ENCODE data around the gene RSPH6A.
"Not testable (repeated sequence)": the region's sequence is repeated elsewhere in the genome, so short reads cannot be mapped to it uniquely, and the experiment has no call there.

RSPH6A gene

DNA sequence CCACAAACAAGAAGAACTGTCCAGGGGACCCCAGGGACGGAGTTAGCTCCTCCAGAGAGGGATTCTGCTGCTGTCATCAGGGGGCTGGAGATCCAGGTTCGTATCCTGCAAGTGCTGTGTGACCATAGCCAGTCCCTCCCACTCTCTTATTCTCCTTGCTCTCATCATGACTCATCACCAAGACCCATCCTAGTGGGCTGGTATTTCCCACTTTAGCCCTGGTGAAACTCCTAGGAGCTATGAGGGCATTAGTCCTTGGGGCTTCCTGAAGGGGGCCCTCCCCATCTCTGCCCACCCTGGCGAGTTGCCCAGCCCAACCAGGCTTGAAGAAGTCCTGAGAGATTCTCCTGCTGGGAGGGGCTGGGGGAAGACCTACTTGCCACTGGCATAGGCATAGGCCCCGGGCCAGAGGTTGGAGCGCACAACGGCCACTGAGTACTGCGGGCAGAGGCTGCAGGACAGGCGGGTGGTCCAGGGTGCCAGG lies 15.0 kb downstream of the RSPH6A start:
- DNase-seq (ENCODE audit: low read depth) = no peak

DNA sequence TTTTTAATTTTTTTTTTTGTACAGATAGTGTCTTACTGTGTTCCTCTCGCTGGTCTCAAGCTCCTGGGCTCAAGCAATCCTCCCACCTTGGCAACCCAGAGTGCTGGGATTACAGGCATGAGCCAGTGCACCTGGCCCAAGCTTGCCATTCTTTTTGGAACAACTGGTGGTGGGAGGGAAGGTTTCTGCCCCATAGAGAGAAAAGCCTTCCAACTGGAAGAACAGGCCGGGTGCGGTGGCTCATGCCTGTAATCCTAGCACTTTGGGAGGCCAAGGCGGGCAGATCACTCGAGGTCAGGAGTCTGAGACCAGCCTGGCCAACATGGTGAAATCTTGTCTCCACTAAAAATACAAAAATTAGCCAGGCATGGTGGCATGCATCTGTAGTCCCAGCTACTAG lies 15.6 kb downstream of the RSPH6A start:
- not testable (repeated sequence) for DNase-seq (ENCODE audit: low read depth)

DNA sequence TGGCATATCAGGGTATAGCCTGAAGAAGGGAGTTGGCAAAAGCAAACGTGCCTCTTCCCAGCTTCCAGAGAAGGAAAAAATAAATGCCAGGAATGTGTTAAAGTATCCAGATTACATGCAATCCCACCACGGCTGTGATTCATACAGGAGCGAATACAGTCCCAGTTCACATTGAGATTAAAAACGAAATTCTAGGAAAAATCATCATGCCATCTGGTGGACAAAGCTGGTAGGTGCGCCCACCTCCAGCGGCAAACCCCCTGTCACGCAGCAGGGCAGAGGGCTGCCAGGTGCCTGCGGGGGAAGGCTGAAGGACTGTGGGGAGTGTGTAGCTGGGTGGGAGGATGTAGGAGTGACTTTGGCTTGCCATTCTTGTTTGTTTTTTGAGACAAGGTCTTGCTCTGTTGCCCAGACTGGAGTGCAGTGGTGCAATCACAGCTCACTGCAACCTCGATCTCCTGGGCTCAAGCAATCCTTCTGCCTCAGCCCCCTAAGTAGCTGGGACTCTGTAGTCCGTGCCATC lies 16.1 kb downstream of the RSPH6A start:
- DNase-seq (ENCODE audit: low read depth) = peak; percentile 48

DNA sequence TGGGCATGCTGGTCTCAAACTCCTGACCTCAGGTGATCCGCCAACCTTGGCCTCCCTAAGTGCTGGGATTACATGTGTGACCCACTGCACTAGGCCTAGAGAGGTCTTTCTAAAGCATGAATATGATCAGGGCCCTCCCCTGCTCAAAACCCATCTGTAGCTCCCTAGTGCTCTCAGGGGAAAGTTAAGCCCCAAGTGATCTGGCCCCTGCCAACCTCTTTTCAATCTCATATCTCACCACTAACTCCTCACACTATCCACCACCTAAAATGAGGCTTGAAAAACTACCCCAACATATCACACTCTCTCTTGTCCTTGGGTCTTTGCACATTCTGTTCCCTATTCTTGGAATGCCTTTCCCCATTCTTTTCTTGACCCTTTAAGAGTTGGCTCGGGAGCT lies 20.5 kb downstream of the RSPH6A start:
- DNase-seq (ENCODE audit: low read depth) = no peak

DNA sequence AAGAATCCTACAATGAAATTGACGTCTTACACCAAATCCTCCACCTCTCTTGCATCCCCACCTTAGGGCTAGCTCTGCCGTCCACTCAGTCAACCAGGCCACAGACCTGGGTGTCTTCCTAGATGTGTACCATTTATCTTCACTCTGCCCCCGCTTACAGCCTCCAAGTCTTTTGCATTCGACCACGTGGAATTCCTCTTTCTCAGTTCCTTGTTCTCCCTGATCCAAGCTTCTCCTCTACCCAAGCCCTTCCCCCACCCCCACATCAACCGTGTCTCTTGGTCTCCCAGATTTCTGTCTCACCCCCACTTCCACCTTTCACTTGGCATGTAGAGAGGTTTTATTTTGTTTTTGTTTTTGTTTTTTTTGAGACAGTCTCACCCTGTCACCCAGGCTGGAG lies 21.2 kb downstream of the RSPH6A start:
- DNase-seq (ENCODE audit: low read depth) = no peak

DNA sequence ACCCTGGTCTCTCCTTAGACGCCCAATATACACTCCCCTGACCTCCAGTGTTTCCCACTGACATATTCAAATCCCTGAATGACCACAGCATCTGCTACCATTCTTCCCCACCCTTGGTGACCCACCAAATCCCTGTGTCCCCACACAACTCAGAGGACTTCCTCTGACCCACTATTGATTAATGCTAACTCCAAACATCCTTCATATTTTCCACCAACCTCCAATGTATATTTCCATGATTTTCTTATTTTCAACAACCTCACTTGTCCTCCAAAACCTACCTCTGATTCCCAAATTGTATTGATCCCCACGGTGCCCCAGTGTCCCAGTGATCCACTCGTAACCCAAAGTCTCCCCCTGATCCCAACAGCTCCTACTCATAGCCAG lies 21.9 kb downstream of the RSPH6A start:
- DNase-seq (ENCODE audit: low read depth) = no peak

DNA sequence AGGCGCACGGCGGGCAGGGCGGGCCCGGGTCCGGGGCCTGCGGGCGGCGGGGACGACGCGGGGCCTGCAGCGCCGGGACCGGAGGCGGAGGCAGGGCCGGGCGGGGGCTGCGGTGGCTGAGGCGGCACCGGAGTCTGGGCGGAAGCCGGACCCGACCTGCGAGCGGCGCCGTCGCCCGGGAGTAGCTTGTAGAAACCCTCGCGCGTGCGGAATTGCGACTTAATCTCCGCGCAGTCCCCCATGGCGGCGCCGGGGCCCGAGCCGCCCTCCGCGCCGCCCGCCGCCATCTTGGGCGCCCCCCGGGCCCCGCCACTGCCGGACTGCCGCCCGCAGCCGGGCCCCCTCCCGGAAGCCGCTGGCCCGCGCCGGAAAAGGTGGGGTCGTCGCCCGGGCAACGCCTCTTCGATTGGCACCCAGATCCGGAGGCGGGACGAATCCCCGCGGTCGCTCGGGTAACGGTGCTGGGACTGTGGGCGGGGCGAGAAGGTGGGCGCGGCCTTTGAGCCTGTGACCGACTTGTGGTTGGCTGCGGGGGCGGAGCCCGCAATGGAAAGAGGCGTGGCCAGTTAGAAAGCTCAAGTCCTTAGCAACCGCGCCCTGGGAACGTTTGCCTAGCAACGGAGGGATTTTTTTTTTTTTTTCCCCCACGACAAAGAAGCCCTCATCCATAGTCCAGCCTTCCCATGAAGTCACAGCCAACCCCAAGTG lies 22.5 kb downstream of the RSPH6A start, which contains the start of gene DMWD:
TSS of gene DMWD (minus strand) at position 376 of the 708 bp plus-strand sequence. CDS start at position 287, 89 bp downstream.
- peak; percentile 100 for DNase-seq (ENCODE audit: low read depth)

DNA sequence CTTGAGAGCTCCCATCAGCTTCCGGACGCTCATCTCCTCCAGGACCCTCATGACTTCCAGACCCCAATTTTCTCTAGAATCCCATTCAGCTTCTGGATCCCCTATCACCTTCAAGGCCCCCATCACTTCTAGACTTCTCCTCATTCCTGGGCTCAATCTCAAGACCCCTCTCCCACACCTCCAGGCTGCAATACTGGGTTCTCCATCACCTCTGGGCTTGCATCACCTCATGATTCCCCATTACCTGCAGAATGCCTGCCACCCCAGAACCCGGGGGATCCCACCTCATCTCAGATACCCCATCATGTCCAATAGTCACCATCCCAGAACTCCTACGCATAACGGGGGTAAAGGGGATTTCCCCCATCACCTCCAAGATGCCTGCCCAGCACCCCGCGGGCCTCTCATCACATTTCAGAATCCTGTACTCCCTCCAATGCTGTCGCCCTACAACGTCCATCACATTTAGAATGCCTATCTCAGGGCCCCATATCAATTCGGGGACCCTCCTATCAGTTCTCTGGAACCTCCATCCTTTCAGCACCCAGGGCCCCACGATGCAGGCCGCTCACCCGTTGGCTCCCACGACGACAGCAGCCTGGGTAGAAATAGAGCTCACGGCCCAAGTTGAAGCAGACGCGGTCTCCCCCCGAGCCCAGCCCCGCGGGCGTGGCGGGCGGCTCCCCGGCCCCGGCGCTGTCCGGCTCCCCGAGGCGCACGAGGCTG lies 23.2 kb downstream of the RSPH6A start:
- no peak for DNase-seq (ENCODE audit: low read depth)

DNA sequence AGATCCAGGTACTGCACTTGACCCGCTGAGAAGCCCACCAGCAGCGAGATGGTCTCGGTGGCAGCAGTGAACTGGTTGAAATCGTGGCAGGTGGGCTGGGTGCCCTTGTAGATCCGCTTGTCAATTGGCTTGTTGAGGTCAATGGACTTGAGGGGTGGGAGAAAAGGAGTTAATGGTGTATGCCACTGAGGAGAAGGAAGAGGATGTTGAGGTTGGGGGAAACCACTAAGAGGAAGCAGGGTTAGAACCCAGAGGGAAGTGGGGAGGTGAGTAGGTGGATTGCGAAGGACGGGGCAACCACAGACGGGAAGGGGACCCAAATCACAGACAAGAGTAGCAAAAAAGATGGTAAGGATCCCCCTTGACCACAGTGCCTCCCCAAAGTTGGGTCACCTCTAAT lies 24.2 kb downstream of the RSPH6A start:
- no peak for DNase-seq (ENCODE audit: low read depth)

DNA sequence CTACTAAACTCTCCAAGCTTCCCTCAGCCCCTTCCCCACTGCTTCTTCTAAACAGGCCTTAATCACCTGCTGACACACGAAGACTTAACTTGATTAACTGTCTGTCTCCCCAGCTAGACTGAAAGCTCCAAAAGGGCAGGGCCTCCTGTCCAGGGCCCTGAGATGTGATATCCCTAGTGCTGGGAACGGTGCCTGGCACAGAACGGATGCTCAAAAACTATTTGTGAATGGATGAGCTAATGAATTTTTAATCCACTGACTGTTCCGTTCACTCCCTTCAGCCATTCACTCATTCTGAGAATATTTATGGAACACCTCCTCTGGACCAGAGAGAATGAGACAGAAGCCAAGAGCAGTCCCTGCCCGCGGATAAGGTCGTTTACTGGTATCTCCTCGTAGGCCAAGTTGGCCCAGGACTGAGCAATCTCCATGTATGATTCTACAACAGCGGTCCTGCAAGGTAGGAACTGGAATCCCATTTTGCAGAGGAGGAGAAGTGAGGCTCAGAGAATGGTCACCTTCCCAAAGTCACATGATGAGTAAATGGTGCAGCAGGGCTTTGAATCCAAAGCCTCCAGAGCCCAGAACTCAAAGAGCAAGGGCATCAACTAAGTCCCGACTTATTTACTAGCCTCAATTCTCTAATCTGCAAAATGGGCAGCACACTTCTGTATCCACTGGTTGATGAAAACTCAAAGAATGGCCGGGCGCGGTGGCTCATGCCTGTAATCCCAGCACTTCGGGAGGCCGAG lies 25.9 kb downstream of the RSPH6A start:
- DNase-seq (ENCODE audit: low read depth) = no peak

DNA sequence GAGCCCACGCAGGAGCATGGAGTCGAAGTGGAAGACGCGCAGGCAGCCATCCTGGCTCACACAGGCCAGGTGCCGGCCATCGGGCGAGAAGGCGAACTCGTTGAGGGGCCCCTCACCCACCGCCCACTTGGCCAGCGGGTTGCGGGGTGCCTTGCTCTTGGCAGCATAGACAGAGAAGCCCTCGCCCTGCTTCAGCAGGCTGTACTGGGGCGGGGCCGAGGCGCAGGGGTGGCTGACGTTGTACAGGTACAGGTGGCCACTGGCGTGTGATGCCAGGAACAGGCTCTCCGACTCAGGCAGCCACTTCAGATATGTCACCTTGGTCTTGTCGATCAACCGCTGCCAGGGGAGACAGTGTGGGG lies 28.6 kb downstream of the RSPH6A start:
- no peak for DNase-seq (ENCODE audit: low read depth)

DNA sequence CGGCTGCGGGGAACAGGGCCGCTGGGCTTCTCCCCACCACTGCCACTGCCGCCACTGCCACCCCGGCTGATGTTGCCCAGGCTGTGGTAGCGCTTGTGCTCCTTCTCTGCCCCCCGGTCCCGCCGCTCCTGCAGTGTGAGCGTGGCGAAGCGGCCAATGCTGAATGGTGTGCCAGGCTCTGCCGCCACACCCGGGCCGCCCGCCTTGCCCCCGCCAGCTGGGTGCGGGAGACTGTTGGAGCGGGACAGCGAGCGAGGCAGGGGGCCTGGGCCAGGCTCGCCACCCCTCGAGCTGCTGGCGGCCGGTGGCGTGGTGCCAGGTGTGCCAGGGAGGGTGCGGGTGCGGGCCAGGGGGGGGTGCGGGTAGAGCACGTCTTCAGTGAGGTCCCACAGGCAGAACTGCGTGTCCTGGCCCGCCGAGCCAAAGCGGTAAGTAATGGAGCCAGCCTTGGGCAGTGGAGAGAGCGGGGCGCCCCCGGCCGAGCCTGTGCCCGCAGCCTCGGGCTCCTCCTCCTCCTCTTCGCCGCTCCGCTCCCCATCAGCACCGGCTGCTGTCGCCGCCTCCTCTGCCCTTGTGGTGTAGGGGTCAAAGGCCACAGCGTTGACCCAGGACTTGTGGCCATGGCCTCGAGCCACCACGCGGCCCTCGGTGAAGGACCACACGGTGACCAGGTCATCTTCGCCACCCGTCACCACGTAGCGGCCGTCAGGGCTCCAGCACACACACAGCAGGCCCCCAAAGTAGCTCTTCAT lies 29.2 kb downstream of the RSPH6A start:
- DNase-seq (ENCODE audit: low read depth) = no peak

DNA sequence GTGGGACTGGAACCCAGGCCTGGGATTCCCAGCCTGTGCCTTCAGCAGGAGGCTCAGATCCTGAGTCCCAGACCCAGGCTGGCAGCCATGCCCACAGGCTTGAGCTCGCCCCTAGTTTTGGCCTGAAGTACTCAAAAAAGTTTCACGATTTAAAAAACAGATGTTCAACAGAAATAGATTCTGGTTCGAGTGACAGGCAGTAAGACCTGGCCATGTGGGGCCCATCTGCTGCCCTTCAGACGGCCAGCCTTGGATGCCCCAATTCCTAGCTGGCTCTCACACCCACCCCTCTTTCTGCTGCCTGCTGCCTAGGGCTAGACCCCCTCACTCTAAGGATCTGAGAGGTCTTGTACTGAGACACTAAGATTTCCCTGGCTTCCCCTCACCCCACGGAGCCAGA lies 30.0 kb downstream of the RSPH6A start:
- DNase-seq (ENCODE audit: low read depth) = no peak

DNA sequence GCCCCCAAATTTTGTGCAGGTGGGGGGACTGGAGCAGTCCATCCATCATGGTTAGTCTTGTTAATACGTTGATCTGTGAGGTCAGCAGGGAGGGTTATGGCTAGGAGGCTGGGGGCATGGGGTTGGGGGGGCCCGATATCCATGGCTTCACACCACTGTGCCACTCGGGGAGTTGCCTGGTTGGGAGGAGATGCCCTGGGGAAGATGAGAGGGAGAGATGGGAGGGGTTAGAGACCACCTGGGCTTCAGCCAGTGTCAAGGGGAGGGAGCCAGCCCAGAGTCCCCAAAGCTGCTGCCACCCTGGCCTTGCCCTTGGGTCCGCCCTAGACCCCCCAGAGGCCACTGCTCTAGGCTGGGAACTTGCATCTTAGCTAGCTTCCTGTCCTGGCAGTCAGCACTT lies 31.0 kb downstream of the RSPH6A start:
- DNase-seq (ENCODE audit: low read depth) = no peak

DNA sequence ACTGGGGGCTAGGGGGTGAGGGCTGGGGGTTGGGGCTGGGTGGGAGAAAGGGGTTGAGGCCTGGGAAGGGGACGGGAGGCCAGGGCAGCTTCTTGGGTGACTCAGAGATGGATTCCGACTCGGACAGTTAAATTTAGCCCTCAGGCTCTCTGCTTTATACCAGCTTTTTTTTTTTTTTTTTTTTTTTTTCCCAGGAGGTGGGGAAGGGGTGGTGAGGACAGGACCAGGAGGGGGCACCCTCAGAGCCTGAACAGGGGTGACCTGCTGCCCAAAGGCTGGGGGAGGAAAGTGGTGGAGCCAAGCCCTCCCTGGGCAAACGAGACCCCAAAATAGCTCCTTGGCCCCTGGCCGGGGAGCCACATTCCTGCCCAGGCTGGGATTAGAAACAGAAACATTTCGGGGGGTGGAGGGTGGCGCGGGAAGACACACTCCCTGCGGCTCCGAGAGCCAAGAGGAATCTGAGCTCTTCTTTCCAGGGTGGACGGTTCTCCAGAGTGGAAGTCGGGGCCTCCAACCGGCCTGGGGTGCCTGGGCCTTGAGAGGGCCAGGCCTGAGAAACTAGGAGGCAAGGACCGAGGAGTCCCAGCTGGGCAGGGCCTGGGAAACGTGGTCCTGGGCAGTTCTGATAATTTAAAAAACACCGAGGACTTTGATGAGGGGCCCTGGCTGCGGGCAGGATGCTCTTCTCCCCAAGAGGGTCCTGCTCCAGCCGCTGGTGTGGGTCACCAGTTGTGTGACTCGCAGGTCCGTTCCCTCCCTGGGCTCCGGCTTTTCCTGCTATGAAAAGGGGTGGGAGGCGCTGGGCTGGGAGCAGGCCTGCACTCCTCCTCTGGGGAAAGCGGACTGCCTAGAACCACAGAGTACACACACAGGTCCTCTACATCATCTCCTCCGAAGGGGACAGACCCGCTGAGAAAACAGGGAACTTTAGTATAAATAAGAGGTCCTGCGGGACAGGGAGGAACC lies 32.0 kb downstream of the RSPH6A start:
- DNase-seq (ENCODE audit: low read depth) = no peak

DNA sequence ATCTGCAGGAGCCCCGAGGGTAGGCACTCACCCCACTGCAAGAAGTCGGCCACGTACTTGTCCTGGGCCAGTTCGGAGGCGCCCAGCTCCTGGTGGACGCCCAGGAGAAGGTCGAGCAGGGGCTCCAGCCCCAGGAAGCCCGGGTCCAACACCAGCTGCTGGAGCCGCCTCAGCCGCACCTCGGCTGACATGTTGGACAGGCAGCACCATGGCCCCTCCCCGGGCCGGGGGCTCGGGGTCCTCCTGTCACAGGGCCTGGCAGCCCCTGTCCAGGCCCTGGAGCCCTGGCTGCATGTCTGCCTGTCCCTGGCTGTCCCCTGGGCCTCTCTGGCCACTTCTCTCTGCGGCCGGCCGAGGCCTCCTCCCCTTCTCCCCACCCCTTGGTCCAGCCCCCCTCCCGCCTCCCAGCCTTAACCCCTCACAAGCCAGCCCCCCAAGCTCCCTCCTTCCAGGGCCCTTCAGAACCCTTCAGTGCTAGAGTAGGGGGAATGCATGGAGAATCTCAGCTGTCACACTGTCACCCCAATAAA lies 32.9 kb downstream of the RSPH6A start, which contains the start of gene DMPK:
TSS of gene DMPK (minus strand) at position 329 of the 530 bp plus-strand sequence. CDS start at position 191, 138 bp downstream.
- no peak for DNase-seq (ENCODE audit: low read depth)

DNA sequence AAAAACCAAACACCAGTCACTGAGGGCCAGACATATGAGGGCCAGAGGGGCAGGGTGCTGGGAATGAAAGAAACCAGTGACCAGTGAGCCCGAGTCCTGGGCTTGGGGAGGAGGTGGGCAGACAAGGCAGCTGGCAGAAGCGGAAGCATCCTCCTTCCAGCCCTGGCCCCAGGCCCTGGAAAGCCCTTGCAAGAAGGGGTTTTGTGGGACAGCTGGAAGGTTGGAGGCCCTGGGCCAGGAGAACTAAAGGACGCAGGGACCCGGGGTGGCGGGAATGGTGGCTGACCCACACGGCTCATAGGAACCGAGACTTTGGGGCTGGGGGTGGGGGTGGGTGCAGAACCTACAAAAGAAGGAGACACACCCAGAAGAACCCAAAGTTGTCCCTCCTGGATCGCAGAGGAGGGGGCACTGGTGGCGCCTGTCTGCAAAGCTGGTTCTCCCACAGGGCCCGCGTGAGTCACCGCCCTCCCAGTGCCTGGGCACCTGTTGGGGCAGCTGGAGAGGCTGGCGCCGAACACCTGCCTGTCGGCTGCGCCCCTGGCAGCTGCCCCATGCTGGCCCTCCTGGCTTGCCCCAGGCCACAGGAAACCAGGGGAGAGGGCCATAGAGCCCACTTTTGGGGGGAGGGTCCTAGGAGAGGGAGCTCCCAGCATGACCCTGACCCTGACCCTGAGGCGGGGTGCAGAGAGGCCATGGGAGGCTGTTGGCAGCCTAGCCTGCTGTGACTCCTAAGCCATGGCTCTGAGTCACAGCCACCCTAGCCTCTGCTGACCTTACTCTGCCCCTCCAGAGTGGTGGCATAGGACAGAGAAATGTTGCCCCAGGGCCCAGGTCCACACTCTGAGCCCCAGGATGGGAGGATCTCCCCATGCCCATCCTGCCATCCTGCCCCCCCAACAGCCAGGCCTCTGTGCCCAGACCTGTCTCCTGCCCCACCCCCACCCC lies 33.6 kb downstream of the RSPH6A start:
- no peak for DNase-seq (ENCODE audit: low read depth)

DNA sequence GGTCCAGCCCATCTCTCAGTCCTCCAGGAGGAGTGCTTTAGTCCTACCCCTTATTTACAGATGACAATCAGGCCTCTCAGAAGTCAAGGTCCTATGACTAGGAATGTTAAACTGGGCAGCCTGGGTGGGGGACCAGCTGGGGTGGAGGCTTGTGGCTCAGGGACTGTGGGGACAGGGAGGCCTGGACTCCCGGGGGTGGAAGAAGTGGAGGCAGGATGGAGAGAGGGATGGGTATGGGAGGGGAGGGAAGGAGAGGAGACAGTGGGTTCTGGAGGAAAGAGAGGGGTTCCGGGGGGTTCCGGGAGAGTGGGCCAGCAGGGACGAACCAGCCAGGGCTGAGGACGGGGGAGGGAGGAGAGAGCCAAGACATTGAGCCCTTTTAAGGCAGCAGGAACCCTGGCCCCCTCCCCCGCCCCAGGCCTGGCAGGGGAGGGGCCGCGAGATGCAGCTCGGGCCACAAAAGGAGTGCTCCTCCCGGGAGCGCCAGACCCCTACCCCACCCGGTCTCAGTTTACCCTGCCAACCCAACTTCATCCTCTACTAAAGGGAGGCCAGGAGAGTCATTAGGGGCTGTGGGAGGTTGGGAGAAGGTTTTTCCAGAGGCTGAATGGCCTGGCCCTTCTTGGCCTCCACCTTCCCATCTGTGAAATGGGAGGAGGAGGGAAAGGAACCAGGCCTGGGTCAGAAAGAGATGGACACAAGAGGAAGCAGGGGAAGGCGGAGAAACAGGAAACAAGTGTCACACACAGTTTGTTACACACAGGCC lies 34.5 kb downstream of the RSPH6A start:
- no peak for DNase-seq (ENCODE audit: low read depth)

DNA sequence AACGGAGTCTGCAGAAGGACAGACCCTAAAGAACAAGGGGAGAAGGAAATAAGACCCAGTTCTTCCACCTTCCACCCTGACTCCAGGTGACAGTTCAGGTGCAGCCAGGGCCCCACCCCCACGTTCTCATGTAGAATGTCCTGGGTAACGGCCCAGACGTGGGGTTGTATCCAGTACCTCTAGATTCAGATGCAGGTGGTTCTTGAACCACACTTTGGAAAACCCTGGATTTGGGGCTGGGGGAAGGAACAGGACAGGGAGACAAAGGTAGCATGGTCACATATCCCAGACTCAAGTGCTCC lies 35.0 kb downstream of the RSPH6A start:
- no peak for DNase-seq (ENCODE audit: low read depth)

Data from activated T-cell treated with anti-CD3 and anti-CD28 coated beads for 24 hours (primary cell).